SK-N-SH (cell line): ENCODE results near the gene VAV1. TPM values are rescaled to one million over a fixed set of nuclear protein-coding genes. Genes with fewer than 3 reads are reported as not detected.

Experiments
- CTCF ChIA-PET: fragments of 300-600, 350-600 bp; formaldehyde crosslinking; extraction: SDS; loops from one replicate; lab custom pipeline; 2021; lab: Yijun Ruan, JAX
- POLR2A ChIA-PET: fragments of 350-600 bp; sonication (Branson Sonifier 250); formaldehyde crosslinking; extraction: SDS; loops from one replicate; lab custom pipeline; 2020; ENCODE audit warnings: antibody characterized with exemption, inconsistent platforms; lab: Yijun Ruan, JAX
- DNase-seq: peaks from one replicate; pipeline ENCODE4 v3.0.0; 2012
- H2AFZ ChIP-seq: fragments of 200-600 bp; sonication (generic); 2 replicates; pipeline ENCODE4 v1.8.1; 2016; ENCODE audit warnings: antibody characterized with exemption, mild to moderate bottlenecking, low read depth
- H3F3A ChIP-seq: fragments of 200-600 bp; sonication (generic); replicated peaks from 2 replicates; pipeline ENCODE3; 2016; ENCODE audit warnings: antibody characterized with exemption, mild to moderate bottlenecking; ENCODE audit not compliant: insufficient read depth
- H3K27ac ChIP-seq, 2 experiments: fragments of 200-500 bp in 1 of 2; fragments of 200-600 bp in 1 of 2; sonication (Bioruptor generic) in 1 of 2; sonication (generic), shearing (Covaris generic) in 1 of 2; 2 replicates each; pipeline versions ENCODE4 v1.5.1 to v1.6.1; 2014 to 2016; ENCODE audit warnings: low read depth in 2 of 2, inconsistent platforms in 1 of 2, low read length in 1 of 2, mild to moderate bottlenecking in 1 of 2, mixed read lengths in 1 of 2
- H3K27me3 ChIP-seq: fragments of 200-600 bp; sonication (generic), shearing (Covaris generic); 2 replicates; pipeline ENCODE4 v1.6.1; 2016; ENCODE audit warnings: mixed run types; ENCODE audit not compliant: insufficient read depth
- H3K36me3 ChIP-seq, 2 experiments: fragments of 200-500 bp in 1 of 2; fragments of 200-600 bp in 1 of 2; sonication (Bioruptor generic) in 1 of 2; sonication (generic) in 1 of 2; replicated peaks in 1 of 2; 2 replicates each; pipeline versions ENCODE3 to v1.5.1; 2014 to 2016; ENCODE audit warnings: low read length in 1 of 2, mild to moderate bottlenecking in 1 of 2; ENCODE audit not compliant: insufficient read depth in 2 of 2, control insufficient read depth in 1 of 2
- H3K4me1 ChIP-seq, 2 experiments: fragments of 200-500 bp in 1 of 2; fragments of 200-600 bp in 1 of 2; sonication (Bioruptor generic) in 1 of 2; sonication (generic), shearing (Covaris generic) in 1 of 2; 2 replicates each; pipeline versions ENCODE4 v1.5.1 to v1.6.1; 2014 to 2016; ENCODE audit warnings: low read depth in 1 of 2, low read length in 1 of 2, mixed run types in 1 of 2; ENCODE audit not compliant: insufficient read depth in 2 of 2, control insufficient read depth in 1 of 2
- H3K4me2 ChIP-seq: fragments of 200-600 bp; sonication (generic), shearing (Covaris generic); 2 replicates; pipeline ENCODE4 v1.6.1; 2017; ENCODE audit warnings: mixed run types
- H3K4me3 ChIP-seq, 2 experiments: fragments of 200-500 bp in 1 of 2; fragments of 200-600 bp in 1 of 2; sonication (Bioruptor generic) in 1 of 2; sonication (generic), shearing (Covaris generic) in 1 of 2; 2 replicates each; pipeline versions ENCODE4 v1.5.1 to v1.8.1; 2014 to 2016; ENCODE audit warnings: low read depth in 2 of 2, inconsistent platforms in 1 of 2, low read length in 1 of 2, mild to moderate bottlenecking in 1 of 2, mixed read lengths in 1 of 2, moderate library complexity in 1 of 2
- H3K79me2 ChIP-seq: fragments of 200-600 bp; sonication (generic); 2 replicates; pipeline ENCODE4 v1.8.1; 2017; ENCODE audit warnings: mild to moderate bottlenecking; ENCODE audit not compliant: insufficient read depth
- H3K9ac ChIP-seq: fragments of 200-600 bp; sonication (generic); 2 replicates; pipeline ENCODE4 v1.6.1; 2017; ENCODE audit warnings: mixed run types
- H3K9me2 ChIP-seq: fragments of 200-600 bp; sonication (generic); 2 replicates; pipeline ENCODE4 v1.6.1; 2017; ENCODE audit warnings: mixed run types
- H3K9me3 ChIP-seq: fragments of 200-600 bp; sonication (generic); 2 replicates; pipeline ENCODE4 v1.6.1; 2017; ENCODE audit warnings: mixed run types, mild to moderate bottlenecking, moderate library complexity
- H4K20me1 ChIP-seq: fragments of 200-600 bp; sonication (generic); 2 replicates; pipeline ENCODE4 v1.6.1; 2017; ENCODE audit warnings: mild to moderate bottlenecking, mixed run types; ENCODE audit not compliant: insufficient read depth
- CHD2 ChIP-seq: fragments of 150-350 bp; IDR thresholded peaks from 2 replicates; pipeline ENCODE4 v1.6.1; 2018; ENCODE audit warnings: low read length; ENCODE audit not compliant: partially characterized antibody
- ELF1 ChIP-seq: IDR thresholded peaks from 2 replicates; pipeline ENCODE4 v1.4.0; 2012
- FOSL2 ChIP-seq: IDR thresholded peaks from 2 replicates; pipeline ENCODE4 v1.4.0; 2012; ENCODE audit warnings: low read depth, mild to moderate bottlenecking, moderate library complexity, borderline replicate concordance
- FOXJ3 ChIP-seq: sonication (generic); formaldehyde crosslinking; IDR thresholded peaks from 2 replicates; pipeline ENCODE4 v1.5.1; 2020; ENCODE audit warnings: mild to moderate bottlenecking, missing genetic modification reagents
- MEF2A ChIP-seq: IDR thresholded peaks from 2 replicates; pipeline ENCODE4 v1.4.0; 2012; ENCODE audit warnings: low read depth, borderline replicate concordance
- NFIC ChIP-seq: IDR thresholded peaks from 2 replicates; pipeline ENCODE4 v1.4.0; 2012; ENCODE audit warnings: borderline replicate concordance
- NRF1 ChIP-seq: IDR thresholded peaks from 2 replicates; pipeline ENCODE4 v1.6.1; 2012; ENCODE audit warnings: low read depth, mild to moderate bottlenecking, low read length
- RCOR1 ChIP-seq: fragments of 150-350 bp; IDR thresholded peaks from 2 replicates; pipeline ENCODE4 v1.6.1; 2017; ENCODE audit warnings: antibody characterized with exemption, low read length
- REST ChIP-seq: IDR thresholded peaks from 2 replicates; pipeline ENCODE4 v1.6.1; 2012; ENCODE audit warnings: mild to moderate bottlenecking, low read depth, low read length, moderate library complexity
- RFX5 ChIP-seq: IDR thresholded peaks from 2 replicates; pipeline ENCODE4 v1.6.1; 2012; ENCODE audit warnings: mild to moderate bottlenecking, improper control_type of control experiment, low read length
- RXRA ChIP-seq: IDR thresholded peaks from 2 replicates; pipeline ENCODE4 v1.4.0; 2012; ENCODE audit warnings: low read depth, mild to moderate bottlenecking, borderline replicate concordance
- TAF1 ChIP-seq: IDR thresholded peaks from 2 replicates; pipeline ENCODE4 v1.6.1; 2012; ENCODE audit warnings: low read depth, mild to moderate bottlenecking, low read length, moderate library complexity, borderline replicate concordance
- YY1 ChIP-seq: IDR thresholded peaks from 2 replicates; pipeline ENCODE4 v1.4.0; 2012; ENCODE audit warnings: low read depth, mild to moderate bottlenecking
- ZBTB33 ChIP-seq: IDR thresholded peaks from 2 replicates; pipeline ENCODE4 v1.4.0; 2012; ENCODE audit warnings: low read depth, borderline replicate concordance
- WGBS: methylation state at CpG from one replicate; pipeline ENCODE4 v1.1.6; 2017; ENCODE audit warnings: low lambda C conversion rate; 5-methylcytosine and 5-hydroxymethylcytosine counted together
- polyA plus RNA-seq, 3 experiments: library from polyadenylated mRNA; depleted of rRNA; stranded (reverse); fragments of >200 nt; gene quantifications; 2 replicates each; pipeline ENCODE4 v1.2.3, GENCODE V29; 2012

Gene VAV1
- polyA plus RNA-seq, 1 of the 3 experiments (the other 2 are of a cell fraction), result 0.02 TPM

GRCh38 chr19:6750062-6750461, 22.4 kb upstream of the VAV1 start:
- H3K4me3 ChIP-seq, result no peak overlapping the region
- no peak overlapping the region for H3K9ac ChIP-seq
- ChIA-PET CTCF (interaction anchor here (1.1 kb wide), 1 partner anchor 11 kb away, joined by 3 read pairs; no protein-coding TSS in a partner anchor), POLR2A (no interaction called here)
- H4K20me1 ChIP-seq, result no peaks in the 10 kb centered on the region
- no peak overlapping the region for H2AFZ ChIP-seq
- no peak overlapping the region for H3K4me2 ChIP-seq
- no peaks in the 10 kb centered on the region for H3K27me3 ChIP-seq
- peaks cover 0 to 5% of the 10 kb centered on the region in 2 experiments; a peak in 2 of 4 replicates for H3K4me1 ChIP-seq
- no peak for TF ChIP-seq TAF1
- TF ChIP-seq FOXJ3 (CRISPR knock-in tag), result no peak
- no peak for TF ChIP-seq RXRA
- TF ChIP-seq ZBTB33, result no peak
- no peak for TF ChIP-seq FOSL2
- no peak for TF ChIP-seq MEF2A
- no peak for TF ChIP-seq RCOR1
- TF ChIP-seq NRF1, result no peak
- no peak for TF ChIP-seq REST
- no peaks in the 10 kb centered on the region for H3K9me2 ChIP-seq
- H3K9me3 ChIP-seq, result no peaks in the 10 kb centered on the region
- 92% methylated on average over 14 of the region's 20 CpGs for WGBS
- H3K27ac ChIP-seq, result no peak overlapping the region
- no peak for DNase-seq
- H3K36me3 ChIP-seq, result peaks cover 24 to 42% of the 10 kb centered on the region in 2 experiments
- no peaks in the 10 kb centered on the region for H3F3A ChIP-seq
- peaks cover 6% of the 10 kb centered on the region; the same call in 1 of the 2 replicates for H3K79me2 ChIP-seq

- Histone ChIP-seq H3K36me3 (peaks cover 23 to 40% of the 10 kb centered on the region in 2 experiments), H3K4me1 (no peaks in the 10 kb centered on the region; a peak in 1 of 4 replicates), H3F3A (no peaks in the 10 kb centered on the region), H3K27ac (no peak overlapping the region), H3K27me3 (no peaks in the 10 kb centered on the region), H3K9me2 (no peaks in the 10 kb centered on the region), H3K9me3 (no peaks in the 10 kb centered on the region), H3K79me2 (peaks cover 4% of the 10 kb centered on the region; the same call in 1 of the 2 replicates), H4K20me1 (no peaks in the 10 kb centered on the region), H2AFZ (no peak overlapping the region), H3K9ac (no peak overlapping the region), H3K4me2 (no peak overlapping the region), H3K4me3 (no peak overlapping the region)
- ChIA-PET POLR2A (no interaction called here), CTCF (no interaction called here)
- 95% methylated on average over 16 of the region's 16 CpGs for WGBS
- no peak for TF ChIP-seq REST
- TF ChIP-seq RFX5, result no peak
- no peak for TF ChIP-seq FOSL2
- TF ChIP-seq CHD2, result no peak
- TF ChIP-seq YY1, result no peak
- no peak for TF ChIP-seq ELF1
- no peak for TF ChIP-seq NFIC
- no peak for DNase-seq
These were observed 21.3 kb upstream of the VAV1 start for GRCh38 chr19:6751189-6751588.
